GM12878 (cell line): ENCODE data around the gene FAM3B.

ENCODE experiments used
- MTA3 ChIP-seq: IDR thresholded peaks from 2 replicates; pipeline ENCODE4 v1.6.1; 2012; ENCODE audit warnings: low read length, inconsistent platforms, borderline replicate concordance
- NBN ChIP-seq: fragments of 450-650 bp; IDR thresholded peaks from 2 replicates; pipeline ENCODE4 v1.6.1; 2016
- NR2C2 ChIP-seq: IDR thresholded peaks from 2 replicates; pipeline ENCODE4 v1.6.1; 2011; ENCODE audit warnings: borderline replicate concordance, low read depth; ENCODE audit not compliant: control insufficient read depth, insufficient read length
- PBX3 ChIP-seq: IDR thresholded peaks from 2 replicates; pipeline ENCODE4 v1.6.1; 2011; ENCODE audit warnings: mild to moderate bottlenecking, low read depth, low read length, moderate library complexity; ENCODE audit not compliant: insufficient replicate concordance
- POLR2A ChIP-seq: IDR thresholded peaks from 2 replicates; pipeline ENCODE4 v1.6.1; 2011; ENCODE audit warnings: low read depth, mild to moderate bottlenecking, low read length
- POLR2AphosphoS5 ChIP-seq: IDR thresholded peaks from 2 replicates; pipeline ENCODE4 v1.6.1; 2011; ENCODE audit warnings: mild to moderate bottlenecking, low read length, inconsistent platforms
- SMC3 ChIP-seq: IDR thresholded peaks from 2 replicates; pipeline ENCODE4 v1.6.1; 2011; ENCODE audit warnings: low read length, improper control_type of control experiment, borderline replicate concordance
- ZNF274 ChIP-seq: IDR thresholded peaks from one replicate; pipeline ENCODE4 v1.8.0; 2011; ENCODE audit not compliant: insufficient read length, insufficient read depth
- TF ChIP-seq, protein P1 (sequence below), 3 experiments: IDR thresholded peaks in 2 of 3; conservative IDR thresholded peaks in 1 of 3; 2 replicates each; pipeline ENCODE4 v1.5.1; 2011; ENCODE audit warnings: low read depth in 3 of 3, low read length in 3 of 3, mild to moderate bottlenecking in 3 of 3, control low read depth in 2 of 3, moderate library complexity in 2 of 3, inconsistent platforms in 1 of 3, mixed read lengths in 1 of 3; ENCODE audit not compliant: control insufficient read depth in 2 of 3, insufficient read depth in 1 of 3; ENCODE audit errors: extremely low read depth in 1 of 3
- TF ChIP-seq, protein P2 (sequence below): fragments of 450-650 bp; IDR thresholded peaks from 2 replicates; pipeline ENCODE4 v1.6.1; 2018; ENCODE audit warnings: mild to moderate bottlenecking, low read depth, moderate library complexity; ENCODE audit not compliant: partially characterized antibody

DNA sequence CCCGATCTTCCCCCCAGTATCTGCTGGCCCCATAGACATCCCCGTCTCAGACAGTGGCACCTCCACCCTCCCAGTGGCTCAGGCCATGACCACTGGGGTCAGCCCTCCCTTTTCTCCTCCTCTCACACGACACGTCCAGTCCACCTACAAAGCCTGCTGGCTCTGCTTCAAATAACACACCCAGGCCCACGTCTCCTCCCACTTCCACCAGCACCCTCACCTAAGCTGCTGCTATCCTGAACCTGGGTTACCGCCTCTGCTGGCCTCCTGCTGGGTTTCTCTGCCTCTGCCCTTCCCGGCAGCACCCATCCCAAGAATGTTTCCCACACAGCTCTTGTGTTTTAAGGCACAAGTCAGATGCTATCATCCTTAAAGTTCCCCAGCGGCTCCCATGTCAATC is 71.2 kb downstream of the FAM3B start:
- TF ChIP-seq POLR2A (no peak), POLR2AphosphoS5 (no peak), NBN (no peak), ZNF274 (no peak), NR2C2 (no peak), PBX3 (no peak), SMC3 (no peak), MTA3 (no peak)
- TF ChIP-seq, protein P1, sequence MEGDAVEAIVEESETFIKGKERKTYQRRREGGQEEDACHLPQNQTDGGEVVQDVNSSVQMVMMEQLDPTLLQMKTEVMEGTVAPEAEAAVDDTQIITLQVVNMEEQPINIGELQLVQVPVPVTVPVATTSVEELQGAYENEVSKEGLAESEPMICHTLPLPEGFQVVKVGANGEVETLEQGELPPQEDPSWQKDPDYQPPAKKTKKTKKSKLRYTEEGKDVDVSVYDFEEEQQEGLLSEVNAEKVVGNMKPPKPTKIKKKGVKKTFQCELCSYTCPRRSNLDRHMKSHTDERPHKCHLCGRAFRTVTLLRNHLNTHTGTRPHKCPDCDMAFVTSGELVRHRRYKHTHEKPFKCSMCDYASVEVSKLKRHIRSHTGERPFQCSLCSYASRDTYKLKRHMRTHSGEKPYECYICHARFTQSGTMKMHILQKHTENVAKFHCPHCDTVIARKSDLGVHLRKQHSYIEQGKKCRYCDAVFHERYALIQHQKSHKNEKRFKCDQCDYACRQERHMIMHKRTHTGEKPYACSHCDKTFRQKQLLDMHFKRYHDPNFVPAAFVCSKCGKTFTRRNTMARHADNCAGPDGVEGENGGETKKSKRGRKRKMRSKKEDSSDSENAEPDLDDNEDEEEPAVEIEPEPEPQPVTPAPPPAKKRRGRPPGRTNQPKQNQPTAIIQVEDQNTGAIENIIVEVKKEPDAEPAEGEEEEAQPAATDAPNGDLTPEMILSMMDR (IDR thresholded peaks at IDR 0.05 in 2 of 3, conservative IDR thresholded peaks at IDR 0.05 in 1 of 3; ENCODE audit: control insufficient read depth in 2 of 3, extremely low read depth in 1 of 3, insufficient read depth in 1 of 3, low read depth in 3 of 3, low read length in 3 of 3) = no peak
- TF ChIP-seq, protein P2, sequence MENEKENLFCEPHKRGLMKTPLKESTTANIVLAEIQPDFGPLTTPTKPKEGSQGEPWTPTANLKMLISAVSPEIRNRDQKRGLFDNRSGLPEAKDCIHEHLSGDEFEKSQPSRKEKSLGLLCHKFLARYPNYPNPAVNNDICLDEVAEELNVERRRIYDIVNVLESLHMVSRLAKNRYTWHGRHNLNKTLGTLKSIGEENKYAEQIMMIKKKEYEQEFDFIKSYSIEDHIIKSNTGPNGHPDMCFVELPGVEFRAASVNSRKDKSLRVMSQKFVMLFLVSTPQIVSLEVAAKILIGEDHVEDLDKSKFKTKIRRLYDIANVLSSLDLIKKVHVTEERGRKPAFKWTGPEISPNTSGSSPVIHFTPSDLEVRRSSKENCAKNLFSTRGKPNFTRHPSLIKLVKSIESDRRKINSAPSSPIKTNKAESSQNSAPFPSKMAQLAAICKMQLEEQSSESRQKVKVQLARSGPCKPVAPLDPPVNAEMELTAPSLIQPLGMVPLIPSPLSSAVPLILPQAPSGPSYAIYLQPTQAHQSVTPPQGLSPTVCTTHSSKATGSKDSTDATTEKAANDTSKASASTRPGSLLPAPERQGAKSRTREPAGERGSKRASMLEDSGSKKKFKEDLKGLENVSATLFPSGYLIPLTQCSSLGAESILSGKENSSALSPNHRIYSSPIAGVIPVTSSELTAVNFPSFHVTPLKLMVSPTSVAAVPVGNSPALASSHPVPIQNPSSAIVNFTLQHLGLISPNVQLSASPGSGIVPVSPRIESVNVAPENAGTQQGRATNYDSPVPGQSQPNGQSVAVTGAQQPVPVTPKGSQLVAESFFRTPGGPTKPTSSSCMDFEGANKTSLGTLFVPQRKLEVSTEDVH = no peak
